HS-27A (cell line): ENCODE results near the gene ID2.

ENCODE experiments used
- DNase-seq: peaks from one replicate; pipeline ENCODE4 v3.0.0-alpha.2; 2012; ENCODE audit warnings: low read depth, missing footprints

Gene ID2, protein sequence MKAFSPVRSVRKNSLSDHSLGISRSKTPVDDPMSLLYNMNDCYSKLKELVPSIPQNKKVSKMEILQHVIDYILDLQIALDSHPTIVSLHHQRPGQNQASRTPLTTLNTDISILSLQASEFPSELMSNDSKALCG

DNA sequence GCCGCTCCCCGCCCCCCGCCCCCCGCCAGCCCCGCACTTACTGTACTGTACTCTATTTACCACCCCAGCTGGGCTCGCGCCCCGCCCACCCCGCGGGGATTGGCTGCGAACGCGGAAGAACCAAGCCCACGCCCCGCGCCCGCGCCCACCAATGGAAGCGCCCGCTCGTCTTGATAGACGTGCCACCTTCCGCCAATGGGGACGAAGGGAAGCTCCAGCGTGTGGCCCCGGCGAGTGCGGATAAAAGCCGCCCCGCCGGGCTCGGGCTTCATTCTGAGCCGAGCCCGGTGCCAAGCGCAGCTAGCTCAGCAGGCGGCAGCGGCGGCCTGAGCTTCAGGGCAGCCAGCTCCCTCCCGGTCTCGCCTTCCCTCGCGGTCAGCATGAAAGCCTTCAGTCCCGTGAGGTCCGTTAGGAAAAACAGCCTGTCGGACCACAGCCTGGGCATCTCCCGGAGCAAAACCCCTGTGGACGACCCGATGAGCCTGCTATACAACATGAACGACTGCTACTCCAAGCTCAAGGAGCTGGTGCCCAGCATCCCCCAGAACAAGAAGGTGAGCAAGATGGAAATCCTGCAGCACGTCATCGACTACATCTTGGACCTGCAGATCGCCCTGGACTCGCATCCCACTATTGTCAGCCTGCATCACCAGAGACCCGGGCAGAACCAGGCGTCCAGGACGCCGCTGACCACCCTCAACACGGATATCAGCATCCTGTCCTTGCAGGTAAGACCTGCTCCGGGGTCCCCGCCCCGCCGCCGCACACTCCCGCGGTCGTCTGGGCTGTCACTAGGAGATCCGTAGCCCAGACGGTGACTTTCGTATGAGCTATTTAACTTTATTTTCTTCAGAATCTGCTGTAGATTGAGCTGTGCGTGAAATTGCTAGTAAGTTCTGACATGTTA, at the start of gene ID2:
Gene ID2, plus strand, starts transcription at position 271 of the 907 bp plus-strand sequence. Its CDS starts 110 bp downstream, at position 381.
- peak; percentile 72 for DNase-seq

DNA sequence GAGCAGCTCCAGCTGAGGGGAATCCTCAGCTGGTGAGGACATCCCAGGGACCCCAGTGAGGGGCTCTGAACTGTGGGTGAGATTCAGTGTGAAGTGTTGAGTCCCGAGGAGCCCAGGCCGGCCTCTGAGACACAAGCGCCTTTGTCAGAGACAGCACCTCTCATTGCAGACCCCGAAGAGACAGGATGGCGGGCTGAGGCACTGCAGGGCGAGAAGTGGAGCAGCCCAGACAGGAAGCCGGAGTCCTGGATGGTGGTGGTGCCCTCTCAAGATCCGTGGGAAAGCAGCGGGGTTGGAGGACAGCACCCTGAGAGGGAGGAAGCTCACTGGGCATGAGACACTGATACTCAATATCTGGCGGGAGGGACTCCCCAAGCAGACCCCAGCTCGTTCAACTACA, 49.1 kb upstream of the ID2 start:
- DNase-seq = no peak

DNA sequence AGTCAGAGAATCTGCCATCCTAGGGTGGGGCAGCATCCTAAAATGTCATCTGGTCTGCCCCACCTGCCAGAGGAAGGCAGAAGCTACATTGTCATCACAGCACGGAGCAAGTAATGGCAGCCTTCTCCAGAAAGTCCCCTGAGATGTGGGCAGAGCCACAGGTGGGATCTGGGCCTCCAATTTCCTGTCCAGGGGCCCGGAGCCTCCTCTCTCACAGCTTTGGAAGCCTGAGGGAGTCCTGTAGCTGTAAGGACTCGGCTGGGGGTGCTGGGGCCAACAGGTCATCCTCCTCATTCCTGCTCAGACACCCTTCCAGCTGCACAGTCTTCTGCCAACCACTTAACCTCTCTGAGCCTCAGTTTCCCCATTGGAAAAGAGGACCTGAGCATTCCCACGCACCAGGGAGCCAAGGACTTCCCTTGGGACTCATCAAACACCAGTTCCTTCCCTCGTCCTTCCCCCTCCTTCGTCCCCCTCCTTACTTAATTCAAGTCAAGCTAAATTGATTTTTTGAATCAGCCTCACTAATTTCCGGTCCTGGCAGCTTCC, 48.6 kb upstream of the ID2 start:
- no peak for DNase-seq

DNA sequence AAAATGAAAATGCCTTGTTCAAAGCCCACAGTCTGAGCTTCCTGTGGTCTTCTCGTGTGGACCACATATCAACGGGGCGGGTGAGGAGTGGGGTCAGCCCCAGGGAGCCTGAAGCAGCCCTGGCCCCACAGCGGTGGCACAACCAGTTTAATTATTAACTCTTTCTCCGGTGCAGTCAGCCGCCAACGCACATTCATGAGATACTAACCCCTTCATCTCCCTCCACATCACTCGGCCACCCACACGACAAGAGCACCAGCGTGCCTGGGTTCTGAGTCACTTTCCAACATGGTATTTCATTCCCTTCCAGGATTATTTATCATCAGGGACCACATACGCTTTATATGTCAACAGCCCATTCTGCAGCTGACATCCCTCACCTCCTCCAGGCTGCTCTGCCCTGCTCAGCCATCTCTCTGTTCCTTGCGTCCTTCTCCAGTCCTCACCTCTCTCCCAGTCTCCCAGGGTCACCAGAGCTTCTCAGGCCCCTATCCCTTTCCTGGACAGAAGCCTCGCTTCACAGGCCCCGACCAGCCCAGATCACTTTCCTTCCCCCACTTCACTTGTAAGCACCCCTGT, 48.0 kb upstream of the ID2 start:
- DNase-seq = peak; percentile 75

DNA sequence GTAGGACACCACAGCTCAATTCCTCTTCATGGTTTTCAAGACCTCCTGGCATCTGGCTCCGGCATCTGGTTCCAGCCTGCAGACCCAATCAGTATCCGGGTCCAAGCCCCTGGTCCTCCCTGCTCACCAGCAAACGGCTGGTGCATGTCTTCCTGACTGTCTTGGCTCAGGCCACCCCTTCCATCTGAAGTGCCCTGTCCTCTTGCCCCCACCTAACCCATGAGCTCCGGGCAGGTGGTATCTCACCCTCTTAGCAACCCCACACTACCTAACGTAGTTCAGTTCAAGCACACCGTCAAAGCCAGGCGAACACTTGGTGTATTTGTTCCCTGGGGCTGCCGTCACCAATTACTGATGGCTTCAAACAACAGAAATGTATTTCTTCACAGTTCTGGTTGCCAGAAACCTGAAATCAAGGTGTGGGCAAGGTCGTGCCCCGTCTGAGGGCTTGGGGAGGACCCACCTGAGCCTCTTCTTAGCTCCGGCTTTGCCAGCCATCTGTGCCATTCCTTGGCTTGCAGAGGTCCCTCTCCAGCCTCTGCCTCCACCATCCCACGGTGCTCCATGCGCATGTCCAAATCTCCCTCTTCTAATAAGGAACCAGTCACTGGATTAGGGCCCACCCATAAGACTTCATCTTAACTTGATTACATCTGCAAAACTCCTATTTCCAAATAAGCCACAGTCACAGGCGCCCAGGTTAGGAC, 47.2 kb upstream of the ID2 start:
- no peak for DNase-seq

DNA sequence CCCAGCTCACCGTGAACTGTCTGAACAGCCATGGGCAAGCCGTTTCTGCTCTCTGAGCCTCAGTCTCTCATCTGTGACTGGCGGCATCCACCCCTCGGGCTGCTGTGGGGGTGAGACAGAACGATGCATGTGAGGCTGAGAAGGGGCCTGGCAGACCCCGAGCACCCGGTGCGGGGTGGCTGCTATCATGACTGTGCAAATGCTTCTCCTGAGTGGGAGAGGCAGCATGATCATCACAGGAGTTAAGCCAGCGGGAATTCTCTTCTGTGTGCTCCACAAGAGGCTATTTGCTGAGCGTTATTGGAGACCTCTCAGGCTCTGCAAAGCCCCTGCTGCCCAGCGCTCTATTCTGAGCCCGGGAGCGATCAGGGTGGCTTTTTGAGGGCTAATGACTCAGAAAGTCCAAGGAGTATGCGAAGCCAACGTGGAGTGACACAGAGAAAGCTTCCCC, 45.8 kb upstream of the ID2 start:
- no peak for DNase-seq

DNA sequence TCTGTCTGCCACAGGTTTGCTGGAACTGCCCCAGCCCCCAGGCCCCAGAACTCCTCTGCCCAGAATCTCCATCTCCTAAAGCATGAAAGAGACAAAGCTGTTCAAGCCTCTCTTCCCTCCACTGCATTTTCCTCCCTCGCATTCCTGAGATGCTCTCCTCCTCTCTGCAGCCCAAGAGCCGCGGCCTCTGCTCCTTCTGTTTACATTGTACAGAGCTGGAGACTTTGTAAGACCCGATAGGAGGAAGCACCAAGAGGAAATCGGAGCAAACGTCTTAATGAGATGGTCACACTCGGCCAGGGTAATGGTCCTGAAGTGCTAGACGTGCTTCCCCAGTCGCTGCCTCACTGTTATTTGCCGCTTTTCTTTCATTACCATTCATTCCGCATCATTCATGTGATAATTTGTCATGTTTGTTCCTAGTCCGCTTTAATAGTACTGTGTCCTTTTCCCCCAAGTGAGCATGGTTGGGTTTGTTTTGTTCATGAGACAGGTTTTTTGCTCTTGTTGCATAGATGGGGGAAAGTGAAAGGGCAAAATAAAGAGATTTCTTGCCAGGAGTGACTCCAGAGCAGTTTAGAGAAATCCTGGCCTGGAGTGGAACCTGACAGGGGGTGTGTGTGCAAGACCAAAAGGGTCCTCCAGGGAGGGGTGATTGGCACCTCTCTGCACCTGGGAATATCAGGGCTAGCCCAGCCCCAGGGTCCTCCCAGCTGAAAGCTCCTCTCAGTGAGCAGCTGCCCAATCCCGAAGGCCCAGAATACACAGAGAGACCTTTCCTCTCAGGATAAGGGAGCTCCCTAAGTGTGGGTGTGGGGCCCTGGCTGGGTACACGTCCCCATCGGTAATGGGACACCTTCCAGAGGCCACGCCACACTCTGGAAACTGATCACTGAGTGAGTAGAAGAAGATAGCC, 44.9 kb upstream of the ID2 start:
- DNase-seq = no peak

DNA sequence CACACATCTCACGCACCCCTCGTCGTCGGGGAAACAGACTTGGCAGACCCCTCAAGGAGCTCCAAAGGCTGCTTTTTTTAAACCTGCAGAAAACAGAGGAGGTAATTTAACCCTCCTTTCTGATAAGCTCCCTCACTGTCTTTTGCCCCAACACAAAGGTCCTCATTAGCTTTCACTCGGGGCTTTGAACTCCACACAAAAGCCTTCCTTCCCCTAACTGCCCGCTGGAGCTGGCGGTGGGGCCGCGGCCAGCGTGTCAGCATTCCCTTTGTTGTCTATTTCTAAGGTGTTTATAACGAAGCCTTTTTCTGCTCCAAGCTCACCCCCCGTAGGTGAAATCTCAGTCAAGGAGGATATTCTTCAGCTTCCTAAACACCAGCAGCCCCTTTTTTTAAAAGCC, 43.5 kb upstream of the ID2 start:
- DNase-seq = no peak

DNA sequence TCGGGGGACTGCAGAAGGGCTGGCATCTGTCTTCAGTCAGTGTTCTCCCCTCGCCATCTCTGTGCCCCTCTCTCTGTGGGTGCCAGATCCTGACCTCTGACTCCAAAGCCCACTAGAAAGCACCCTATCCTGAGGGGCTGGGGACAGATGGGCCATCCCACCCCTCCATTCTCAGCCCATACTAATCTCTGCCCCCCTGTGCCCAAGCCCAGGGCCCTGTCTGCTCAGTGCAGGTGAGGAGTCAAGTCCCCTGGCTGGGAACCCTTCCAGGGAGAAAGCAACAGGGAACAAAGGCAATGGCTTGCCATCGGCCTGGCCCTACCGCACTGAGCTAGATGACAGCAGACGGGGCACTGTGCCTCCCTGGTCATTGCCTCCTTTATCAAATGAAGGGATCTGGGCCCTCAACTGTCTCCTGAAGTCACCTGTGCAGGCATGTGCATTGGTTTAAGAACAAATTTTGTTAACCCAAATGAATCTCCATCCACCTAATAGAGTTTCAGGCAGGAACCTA, 42.7 kb upstream of the ID2 start:
- DNase-seq = no peak

DNA sequence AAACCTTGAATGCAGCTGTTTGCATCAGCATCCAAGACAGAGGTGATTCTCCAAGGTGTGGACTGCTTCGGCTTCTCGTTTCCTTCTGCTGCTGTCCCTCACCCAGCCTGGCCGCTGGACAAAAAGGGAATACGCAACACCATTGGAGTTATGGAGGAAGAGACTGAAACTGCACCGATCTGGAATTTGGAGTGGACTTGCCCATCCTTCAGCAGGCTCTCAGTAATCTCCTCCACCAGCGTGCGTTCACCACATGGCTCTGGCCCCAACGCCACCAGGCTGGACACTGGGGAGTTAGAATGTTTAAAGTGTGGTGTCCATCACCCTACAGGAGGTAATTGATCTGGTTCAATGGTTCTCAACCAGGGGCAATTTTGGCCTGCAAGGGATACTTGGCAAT, 41.4 kb upstream of the ID2 start:
- DNase-seq = no peak

DNA sequence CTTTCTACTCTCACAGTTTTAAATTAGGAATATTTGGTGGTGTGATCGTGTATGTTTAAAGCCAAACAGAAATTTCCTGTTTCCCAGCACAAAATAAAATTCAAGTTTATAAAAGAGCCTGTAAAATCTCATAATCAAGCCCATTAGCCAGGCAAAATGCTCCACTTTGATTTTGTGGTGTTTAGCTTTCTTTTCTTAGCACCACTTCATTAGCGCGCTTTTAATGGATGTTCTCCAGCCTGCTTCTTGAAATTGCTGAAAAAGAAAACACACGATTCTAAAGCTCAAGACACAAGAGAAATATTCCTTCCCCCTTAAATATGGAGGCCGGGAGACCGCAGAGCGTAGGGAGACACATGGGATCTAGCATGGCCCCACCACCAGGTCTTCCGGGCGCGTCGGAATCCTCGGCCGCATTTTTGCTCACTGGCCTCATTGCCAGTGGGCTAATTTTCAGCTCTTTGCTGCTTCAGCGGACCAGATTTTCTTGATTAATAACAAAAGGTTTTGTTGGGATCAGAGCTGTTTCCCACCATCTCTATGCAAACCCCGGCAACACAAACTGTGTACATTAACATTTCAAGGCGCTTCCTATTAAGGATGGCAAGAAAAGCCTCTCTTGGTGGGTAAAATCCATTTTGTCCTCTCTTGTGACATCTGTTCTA, 40.4 kb upstream of the ID2 start:
- no peak for DNase-seq

DNA sequence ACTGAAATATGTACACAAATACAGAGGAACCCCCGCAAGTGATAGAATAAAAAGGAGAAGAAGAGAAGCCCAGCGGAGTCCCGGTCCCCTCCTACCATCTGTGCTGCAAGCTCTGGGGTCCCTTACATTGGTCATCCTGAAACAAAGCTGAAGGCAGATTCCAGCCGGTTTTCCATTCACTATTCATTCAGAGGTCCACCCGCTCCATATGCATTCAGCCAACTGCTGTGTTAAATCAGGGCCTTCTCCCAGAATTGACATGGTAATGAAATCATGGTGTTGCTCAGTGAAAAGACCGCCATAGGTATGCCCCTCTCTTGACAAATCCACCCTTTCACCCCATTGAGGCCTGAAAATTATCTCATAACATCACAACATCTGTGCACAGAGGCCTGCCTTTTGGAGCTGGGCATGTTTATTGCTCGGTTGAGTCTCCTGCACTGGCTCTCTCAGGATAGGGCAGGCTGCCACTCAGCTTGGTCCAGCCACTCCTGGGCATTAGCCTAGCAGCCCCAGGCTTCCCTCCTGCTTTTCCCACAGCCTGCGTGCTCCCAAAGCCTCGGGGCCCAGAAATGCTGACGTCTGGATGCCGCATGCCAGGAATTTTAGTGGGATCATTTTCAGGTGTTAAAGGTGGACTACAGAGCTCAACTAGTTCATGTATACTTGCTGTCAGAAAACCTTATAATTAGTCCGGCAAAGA, 39.3 kb upstream of the ID2 start:
- no peak for DNase-seq

DNA sequence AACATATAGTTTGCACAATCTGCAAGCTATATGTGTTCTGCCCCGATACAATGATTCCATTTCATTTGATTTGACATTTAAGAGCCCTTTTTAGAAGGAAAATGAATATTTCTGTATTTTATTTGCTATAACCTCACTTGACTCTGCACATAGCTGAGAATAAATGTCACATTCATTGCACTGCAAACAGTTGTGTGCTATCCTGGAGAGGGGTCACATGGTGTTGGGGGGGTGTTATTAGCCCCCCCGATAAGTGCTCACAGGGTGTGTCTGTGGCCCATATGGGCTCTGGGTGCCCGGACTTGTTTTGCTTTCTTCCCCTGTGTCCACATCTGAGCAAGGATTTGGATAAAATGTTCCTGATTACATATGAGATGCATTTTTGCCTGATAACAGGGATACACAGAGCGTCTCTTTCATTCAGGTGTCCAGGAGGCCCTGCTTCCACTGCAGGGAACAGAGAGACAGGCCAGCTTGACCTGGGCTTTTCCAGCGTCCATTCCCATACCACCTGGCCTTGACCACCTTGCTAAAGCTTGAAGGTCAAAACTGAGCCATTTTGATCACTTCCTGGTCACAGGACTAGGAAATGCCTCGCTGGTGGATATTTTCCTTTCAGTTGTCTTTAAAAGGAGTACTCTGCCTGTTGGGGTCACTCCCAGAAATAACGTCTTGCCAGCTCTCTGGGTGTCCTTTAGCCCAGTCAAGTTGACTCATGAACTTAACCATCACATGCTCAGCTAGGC, 38.4 kb upstream of the ID2 start:
- DNase-seq = no peak

DNA sequence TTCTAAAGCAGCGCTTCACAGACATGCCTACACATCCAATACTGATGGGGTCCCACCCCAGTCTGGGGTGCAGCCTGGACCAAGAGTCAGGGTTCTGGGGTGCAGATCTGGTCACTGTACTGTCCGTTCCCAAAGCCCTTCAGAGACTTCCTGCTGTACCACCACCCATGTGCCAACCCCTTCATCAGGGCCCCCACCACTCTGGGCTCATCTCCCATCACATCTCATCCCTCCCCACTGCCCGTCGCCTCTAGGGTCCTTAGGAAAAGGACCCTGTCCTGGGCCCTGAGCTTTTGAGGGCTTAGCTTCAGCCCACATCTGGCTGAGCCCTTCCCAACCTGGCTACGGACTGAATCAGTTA, 37.9 kb upstream of the ID2 start:
- no peak for DNase-seq

DNA sequence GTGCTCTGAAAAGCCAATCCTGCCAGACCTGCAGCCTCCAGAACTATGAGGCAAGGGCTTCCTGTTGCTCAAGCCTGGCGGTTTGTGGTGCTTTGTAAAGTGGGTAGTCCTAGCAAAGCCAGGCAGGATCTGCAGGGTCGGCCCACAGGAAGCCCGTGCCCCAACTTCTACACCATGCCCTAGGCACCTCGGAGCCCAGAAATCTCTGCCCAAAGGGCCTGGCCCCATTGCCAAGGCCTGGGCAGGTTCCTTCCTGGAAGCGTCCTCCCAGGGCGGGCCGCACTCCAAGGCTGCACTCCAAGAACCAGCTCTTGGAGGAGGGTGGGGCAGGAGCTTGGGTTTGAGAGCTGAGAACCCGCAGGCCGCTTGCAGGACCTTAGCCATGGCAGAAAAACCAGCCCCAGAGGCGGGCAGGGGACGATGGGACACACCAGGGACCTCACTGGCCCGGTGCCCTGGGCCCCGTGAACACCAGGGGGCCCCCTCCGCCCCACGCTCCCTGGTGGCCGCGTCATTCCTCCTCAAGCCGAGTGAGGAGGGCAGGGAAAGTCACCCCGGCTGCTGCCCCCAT, 37.2 kb upstream of the ID2 start:
- no peak for DNase-seq

DNA sequence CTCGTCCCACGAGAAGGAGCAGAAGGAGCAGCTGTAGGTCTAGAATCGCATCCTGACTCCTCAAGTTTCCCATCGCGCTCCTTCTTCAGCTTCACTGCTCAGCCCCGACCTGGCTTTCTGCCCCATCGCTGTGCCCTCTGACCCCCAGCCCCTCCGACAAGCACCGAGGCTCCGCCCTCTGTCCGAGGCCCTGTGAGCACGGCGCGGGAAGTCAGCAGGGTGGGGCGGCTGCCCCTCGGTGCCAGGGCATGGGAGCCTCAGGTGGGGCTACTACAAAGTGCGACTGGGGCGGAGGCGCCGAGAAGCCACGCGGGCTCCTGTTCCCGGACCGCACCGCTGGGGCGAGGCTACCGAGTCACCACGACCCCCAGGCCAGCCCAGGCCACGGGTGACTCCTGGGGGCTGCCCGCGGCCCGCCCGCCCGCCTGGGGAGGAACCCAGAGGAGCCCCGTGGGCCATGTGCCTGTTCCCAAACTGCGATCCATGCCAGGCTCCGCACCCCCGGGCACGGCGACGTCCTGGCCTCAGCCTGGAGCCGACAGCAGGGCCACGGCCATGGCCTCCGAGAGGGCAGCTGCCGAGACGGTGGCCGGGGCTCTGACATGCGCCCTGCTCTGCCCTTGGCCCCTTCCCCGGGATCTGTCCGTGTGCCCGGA, 36.6 kb upstream of the ID2 start:
- DNase-seq = no peak

DNA sequence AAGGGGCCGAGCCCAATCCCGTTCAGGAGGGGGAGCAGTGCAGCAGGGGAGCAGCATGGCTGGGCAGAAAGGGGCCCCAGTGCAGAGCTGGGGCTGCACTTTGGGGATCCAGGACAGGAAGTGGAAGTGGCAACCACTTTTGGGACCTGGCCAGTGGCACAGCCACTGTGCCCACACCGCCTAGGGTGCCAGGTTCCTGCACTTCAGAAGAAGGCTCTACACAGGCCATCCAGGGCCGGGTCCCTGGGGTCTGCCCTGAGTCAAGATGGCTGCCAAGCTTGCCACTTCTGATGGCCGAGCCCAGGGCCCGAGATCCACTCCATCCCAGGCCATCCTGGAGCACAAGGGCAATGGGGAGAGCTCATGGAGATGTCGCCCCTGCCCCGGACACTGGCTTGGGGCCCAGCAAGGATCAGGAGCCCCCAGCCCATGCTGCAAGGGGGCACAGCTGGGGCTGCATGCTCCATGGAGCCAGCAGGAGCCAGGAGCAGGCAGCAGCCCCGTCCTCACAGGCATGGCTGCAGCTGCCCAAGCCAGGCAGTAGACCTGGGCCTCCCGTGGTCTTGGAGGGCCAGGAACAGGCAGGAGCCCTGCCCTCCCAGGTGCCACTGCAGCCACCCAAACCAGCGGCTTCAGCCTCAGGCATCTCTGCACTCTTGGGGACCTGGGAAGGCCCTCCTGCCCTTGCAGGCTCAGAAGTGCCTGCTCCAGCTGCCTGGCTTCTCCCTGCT, 35.0 kb upstream of the ID2 start:
- DNase-seq = no peak

DNA sequence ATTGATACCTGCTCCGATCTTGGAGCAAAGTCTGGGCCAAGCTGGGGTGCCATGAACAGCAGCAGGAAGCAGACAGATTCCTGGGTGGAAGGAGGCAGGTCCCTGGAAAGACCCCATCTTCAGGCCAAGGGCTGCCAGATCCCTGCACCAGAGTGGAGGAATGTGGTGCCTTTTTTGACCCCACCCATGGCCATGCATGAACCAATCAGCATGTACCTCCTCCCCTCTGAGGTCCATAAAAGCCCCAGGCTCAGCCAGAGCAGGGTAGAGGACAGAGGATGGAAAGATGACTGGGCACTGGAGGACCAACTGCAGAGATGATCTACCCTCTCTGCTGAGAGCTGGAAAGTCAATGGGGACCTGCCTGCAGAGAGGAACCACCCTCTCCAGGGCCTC, 34.4 kb upstream of the ID2 start:
- DNase-seq = no peak
